Erythroblast (primary cell): ENCODE results near the gene MBD3L5.
"Not testable (repeated sequence)": the region's sequence is repeated elsewhere in the genome, so short reads cannot be mapped to it uniquely, and the experiment has no call there.

Source experiments
- DNase-seq, 2 experiments: peaks; one replicate each; lab custom pipeline; 2025; lab: John Stamatoyannopoulos, UW
- GATA1 ChIP-seq: IDR thresholded peaks from 2 replicates; pipeline ENCODE4 v1.6.1; 2011; ENCODE audit warnings: low read depth, mild to moderate bottlenecking, control low read depth, low read length, moderate library complexity
- POLR2A ChIP-seq: IDR thresholded peaks from 2 replicates; pipeline ENCODE4 v1.6.1; 2011; ENCODE audit warnings: mild to moderate bottlenecking, low read length

The MBD3L5 gene

GRCh38 chr19:7010722-7011593 is 19.4 kb upstream of the MBD3L5 start:
- TF ChIP-seq POLR2A (no peak), GATA1 (no peak)
- DNase-seq = no peak

- no peak for DNase-seq
- TF ChIP-seq GATA1 (no peak), POLR2A (no peak)
Measured at GRCh38 chr19:7013678-7014077, 16.7 kb upstream of the MBD3L5 start.

- no peak for DNase-seq
- TF ChIP-seq GATA1 = no peak
Measured at GRCh38 chr19:7018828-7019227, 11.6 kb upstream of the MBD3L5 start.

GRCh38 chr19:7021331-7021730 is 9.0 kb upstream of the MBD3L5 start, which contains the start of gene MBD3L2B:
Gene MBD3L2B (minus strand): TSS chr19:7021431. CDS start chr19:7021397, 34 bp downstream.
- DNase-seq = not testable (repeated sequence)

GRCh38 chr19:7028790-7029189 is 1.6 kb upstream of the MBD3L5 start:
- not testable (repeated sequence) for DNase-seq

- DNase-seq = not testable (repeated sequence)
Measured at GRCh38 chr19:7040079-7040478, 9.7 kb downstream of the MBD3L5 start, which contains the start of gene MBD3L4. Gene MBD3L4 (minus strand): TSS chr19:7040179. CDS start chr19:7040144, 35 bp downstream.

GRCh38 chr19:7041563-7041962 is 11.2 kb downstream of the MBD3L5 start:
- not testable (repeated sequence) for DNase-seq

- not testable (repeated sequence) for DNase-seq
Measured at GRCh38 chr19:7049021-7049420, 18.6 kb downstream of the MBD3L5 start, which contains the start of gene MBD3L2. Gene MBD3L2 (plus strand): TSS chr19:7049321. CDS start chr19:7049374, 53 bp downstream.

GRCh38 chr19:7051421-7051820 is 21.0 kb downstream of the MBD3L5 start:
- DNase-seq = not testable (repeated sequence)

- not testable (repeated sequence) for DNase-seq
Measured at GRCh38 chr19:7052896-7053295, 22.5 kb downstream of the MBD3L5 start.

GRCh38 chr19:7054635-7055368 is 24.4 kb downstream of the MBD3L5 start:
- DNase-seq = not testable (repeated sequence)

- DNase-seq = not testable (repeated sequence)
Measured at GRCh38 chr19:7055679-7056078, 25.3 kb downstream of the MBD3L5 start.

- DNase-seq = not testable (repeated sequence)
Measured at GRCh38 chr19:7056371-7056770, 26.0 kb downstream of the MBD3L5 start.

- not testable (repeated sequence) for DNase-seq
Measured at GRCh38 chr19:7058576-7058975, 28.2 kb downstream of the MBD3L5 start, which contains the start of gene MBD3L3. Gene MBD3L3 (minus strand): TSS chr19:7058676. CDS start chr19:7058605, 71 bp downstream.

- DNase-seq = not testable (repeated sequence)
Measured at GRCh38 chr19:7059977-7060376, 29.6 kb downstream of the MBD3L5 start.

- TF ChIP-seq GATA1 (no peak), POLR2A (no peak)
- no peak for DNase-seq
Measured at GRCh38 chr19:7063339-7063738, 33.0 kb downstream of the MBD3L5 start.
